Coronary artery (tissue), 2 donors: Measurements from ENCODE around the gene ZDHHC22.
A peak's percentile ranks its signal among the peaks of the same experiment; 100 is the strongest.

Source experiments
- DNase-seq: peaks from one replicate; pipeline ENCODE4 v3.0.0-alpha.2; 2017; ENCODE audit warnings: low spot score
- H3K27ac ChIP-seq, 2 donors: fragments of 200-600 bp; sonication (generic); one replicate each; pipeline ENCODE4 v1.5.1; 2016 to 2019
- H3K4me3 ChIP-seq: fragments of 200-600 bp; sonication (generic); 2 replicates; pipeline ENCODE4 v1.5.1; 2016; ENCODE audit warnings: mild to moderate bottlenecking, moderate library complexity
- TF ChIP-seq, protein P1 (sequence below): fragments of 200-600 bp; sonication (generic); IDR thresholded peaks from one replicate; pipeline ENCODE4 v1.5.1; 2019; ENCODE audit warnings: antibody characterized with exemption

Gene ZDHHC22

DNA sequence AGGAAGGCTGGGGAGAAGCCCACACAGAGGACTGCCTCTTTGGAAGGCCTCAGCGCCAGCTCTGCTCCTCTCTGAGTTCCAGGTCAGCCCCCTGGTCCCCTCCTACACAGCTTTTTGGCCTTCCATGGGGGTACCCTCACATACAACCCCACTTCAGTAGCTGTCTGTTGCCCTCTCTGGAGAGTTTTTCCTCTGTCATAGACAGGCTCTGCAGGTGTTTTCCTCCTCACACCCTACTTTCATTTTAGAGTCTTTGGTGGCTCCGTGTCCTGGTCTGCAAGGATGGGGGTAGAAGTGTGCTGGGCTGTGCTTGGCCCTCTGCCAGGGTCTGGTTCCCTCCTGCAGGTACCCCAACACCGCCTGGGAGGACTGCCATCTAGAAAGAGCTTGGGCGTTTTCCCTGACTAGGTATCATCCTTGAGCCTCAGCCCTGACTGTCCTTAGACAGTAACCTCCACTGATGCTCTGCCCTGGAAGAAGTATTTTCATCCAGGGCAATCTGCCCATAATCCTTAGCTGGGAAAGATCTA, 15.1 kb downstream of the ZDHHC22 start:
- peak; percentile 43 for DNase-seq
- TF ChIP-seq, protein P1, sequence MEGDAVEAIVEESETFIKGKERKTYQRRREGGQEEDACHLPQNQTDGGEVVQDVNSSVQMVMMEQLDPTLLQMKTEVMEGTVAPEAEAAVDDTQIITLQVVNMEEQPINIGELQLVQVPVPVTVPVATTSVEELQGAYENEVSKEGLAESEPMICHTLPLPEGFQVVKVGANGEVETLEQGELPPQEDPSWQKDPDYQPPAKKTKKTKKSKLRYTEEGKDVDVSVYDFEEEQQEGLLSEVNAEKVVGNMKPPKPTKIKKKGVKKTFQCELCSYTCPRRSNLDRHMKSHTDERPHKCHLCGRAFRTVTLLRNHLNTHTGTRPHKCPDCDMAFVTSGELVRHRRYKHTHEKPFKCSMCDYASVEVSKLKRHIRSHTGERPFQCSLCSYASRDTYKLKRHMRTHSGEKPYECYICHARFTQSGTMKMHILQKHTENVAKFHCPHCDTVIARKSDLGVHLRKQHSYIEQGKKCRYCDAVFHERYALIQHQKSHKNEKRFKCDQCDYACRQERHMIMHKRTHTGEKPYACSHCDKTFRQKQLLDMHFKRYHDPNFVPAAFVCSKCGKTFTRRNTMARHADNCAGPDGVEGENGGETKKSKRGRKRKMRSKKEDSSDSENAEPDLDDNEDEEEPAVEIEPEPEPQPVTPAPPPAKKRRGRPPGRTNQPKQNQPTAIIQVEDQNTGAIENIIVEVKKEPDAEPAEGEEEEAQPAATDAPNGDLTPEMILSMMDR = no peak

DNA sequence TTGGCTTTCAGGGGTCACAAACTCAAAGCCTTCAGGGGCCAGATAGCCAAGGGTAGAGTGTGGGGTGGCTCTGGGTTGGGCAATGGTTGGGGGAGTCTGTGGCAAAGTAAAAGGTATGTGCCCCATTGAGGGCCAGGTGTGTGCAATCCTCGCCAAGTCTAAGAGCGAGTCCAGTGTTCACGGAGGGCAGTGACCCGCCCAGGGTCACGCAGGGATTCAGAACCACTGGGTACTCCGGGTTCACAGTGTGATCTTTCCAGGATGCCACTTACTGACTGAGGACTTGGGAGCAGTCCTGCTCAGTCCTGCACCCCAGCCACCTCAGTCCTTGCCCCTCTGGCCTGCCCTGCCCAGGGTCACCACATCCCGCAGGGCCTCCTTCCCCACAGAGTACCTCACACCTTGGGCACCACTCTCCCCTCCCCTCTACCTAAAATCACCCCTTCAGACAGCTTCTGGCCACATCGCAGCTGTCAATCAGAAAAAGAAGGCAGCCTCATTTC, 15.7 kb downstream of the ZDHHC22 start:
- Histone ChIP-seq H3K27ac (no peak overlapping the region), H3K4me3 (no peak overlapping the region)
- DNase-seq = peak; percentile 63
- TF ChIP-seq, protein P1 = no peak

More for the DNA sequence above, 15.1 kb downstream of the ZDHHC22 start:
- H3K27ac ChIP-seq = no peak overlapping the region
- H3K4me3 ChIP-seq = no peak overlapping the region

DNA sequence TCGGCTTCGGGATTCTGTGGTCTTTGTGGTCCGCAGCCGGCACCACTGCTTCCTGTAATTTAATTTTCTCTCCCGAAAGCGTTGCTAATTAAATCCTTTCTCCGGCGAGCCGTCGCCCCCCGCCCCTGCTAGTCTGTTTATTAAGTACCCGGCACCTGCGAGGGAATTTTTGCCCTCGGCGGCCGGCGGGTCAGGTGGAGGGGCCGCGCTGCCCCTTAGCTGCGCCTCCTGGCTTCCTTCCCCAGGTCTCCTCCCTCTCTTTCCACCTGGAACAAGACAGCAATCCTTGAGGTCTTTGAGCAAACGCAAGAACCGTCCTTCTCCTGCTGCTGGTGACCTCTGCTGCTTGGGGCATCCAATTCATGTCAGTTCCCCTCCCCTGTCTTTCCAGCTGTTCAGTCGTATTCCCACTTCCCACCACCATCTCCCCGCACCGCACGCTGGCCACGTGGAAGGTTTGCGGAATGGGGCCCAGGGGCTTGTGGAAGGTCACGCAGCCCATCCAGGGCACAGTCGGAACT, 16.2 kb downstream of the ZDHHC22 start:
- TF ChIP-seq, protein P1 = no peak
- Histone ChIP-seq H3K4me3 (peak overlapping the region; percentile 74), H3K27ac (no peak overlapping the region)
- no peak for DNase-seq

DNA sequence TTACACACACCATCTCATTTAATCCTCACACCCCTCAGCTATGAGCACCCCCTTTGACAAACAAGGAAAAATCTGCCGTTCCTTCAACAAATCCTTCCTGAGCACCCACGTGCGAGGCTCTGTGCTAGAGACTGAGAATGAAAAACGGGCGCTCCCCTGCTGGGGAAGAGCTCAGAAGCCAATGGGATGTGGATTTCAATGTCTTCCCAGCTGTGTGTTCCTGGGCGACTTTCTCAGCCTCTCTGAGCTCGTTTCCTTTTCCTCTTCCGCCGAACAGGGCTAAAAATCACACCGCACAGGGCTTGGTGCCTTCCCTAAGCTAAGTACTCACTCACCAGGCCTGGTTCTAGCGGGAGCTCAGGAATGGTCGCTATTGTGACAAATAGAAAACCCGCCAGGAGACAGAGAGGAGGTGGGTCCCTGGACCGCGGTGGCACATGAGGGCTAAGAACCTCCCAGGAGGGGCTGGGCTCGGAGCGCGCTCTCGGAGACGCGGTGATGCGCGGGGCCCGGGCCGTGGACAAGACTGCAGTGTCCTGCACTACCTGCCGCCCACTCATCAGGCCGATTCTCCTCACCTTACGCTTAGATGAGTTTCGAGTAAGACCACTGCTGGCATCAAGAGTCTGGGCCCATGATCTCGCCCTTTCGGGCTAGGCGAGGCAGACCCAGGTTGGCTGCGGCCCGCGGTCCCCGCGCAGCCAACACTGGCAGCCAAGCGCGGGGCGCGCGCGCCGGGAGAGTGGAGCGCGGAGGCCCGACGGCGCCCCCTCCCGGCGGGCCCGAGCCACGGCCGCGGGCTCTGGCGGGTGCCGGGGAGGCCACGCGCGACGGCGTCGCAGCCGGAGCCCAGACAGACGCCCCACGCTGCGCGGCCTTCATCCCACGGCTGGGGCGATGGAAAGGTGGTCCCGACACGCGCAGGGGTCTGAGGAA, 17.0 kb downstream of the ZDHHC22 start:
- TF ChIP-seq, protein P1 = peak; percentile 49
- Histone ChIP-seq H3K4me3 (peak overlapping the region; percentile 74), H3K27ac (no peak overlapping the region)
- peak; percentile 75 for DNase-seq

DNA sequence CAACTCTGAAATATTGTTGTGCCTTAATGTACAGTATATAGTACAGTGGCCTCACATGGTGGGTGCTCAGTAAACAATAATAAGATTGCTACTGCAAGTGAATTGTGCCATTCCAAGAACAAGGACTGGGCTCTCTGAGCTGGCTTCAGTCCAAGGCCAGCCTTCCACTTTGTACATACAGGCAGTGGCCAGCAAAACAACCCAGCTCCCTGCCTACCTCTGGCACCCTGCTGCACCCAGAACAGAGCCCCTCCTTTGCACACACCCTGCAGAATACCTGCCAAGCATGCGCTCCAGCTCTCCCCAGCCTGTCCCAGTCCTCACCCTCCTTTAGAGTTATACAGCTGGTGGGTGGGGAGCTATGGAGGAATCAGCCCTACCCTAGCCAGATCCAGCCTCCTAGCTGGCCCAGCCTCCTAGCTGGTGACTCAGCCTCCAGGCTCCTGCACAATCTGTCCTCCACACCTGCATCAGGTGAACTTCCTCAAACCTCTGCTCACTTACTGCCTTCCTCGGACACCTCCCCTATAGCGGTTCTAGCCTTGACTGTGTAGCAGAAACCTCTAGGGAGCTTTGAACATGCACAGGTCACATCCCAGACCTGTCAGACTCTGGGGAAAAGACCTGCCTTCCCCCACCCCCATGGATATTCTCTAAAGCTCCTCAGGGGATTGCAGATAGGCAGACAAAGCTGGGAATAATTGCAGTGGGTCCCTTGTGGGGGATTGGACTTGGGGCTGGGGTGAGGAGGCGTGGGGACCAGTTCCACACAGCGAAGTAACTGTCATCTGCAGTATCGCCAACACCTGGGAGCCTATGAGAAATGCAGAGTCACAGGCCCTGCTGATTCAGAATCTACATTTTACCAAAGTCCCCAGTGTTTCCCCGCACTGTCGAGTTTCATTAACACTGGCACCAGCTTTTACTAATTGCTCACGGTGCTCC, 17.9 kb downstream of the ZDHHC22 start:
- peak; percentile 60 for DNase-seq
- H3K27ac ChIP-seq = no peak overlapping the region
- TF ChIP-seq, protein P1 = no peak
- H3K4me3 ChIP-seq = no peak overlapping the region

DNA sequence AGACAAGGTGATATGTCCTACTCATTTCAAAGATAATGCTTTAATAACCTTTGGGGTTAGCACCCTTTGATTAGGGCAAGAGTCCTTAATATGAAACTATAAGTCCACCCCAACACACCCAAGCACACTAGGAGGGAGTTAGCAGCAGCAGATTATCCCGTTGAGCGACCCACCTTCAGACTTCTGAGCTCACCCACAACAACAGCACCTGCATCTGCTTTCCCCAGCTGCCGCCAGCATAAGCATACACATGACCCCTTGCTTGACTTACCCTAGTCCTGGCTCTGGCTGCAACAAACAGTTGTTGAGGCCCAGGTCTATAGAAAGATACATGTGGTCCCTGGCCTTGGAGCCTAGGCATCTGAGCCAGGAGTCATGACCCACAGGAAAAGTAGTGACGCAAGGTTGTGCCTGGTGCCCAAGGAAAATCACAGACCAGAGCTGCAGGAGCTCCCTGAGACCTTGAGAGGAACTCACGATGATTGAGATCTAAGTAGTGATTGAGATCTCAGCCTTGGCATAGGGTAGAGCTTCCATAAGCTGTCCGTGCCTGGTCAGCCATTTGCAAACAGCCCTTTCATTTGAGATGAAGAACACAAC, 19.0 kb downstream of the ZDHHC22 start:
- Histone ChIP-seq H3K4me3 (no peak overlapping the region), H3K27ac (no peak overlapping the region)
- TF ChIP-seq, protein P1 = no peak
- DNase-seq = peak; percentile 33
